Measurements from ENCODE around the gene CSH1.

CSH1 gene

DNA sequence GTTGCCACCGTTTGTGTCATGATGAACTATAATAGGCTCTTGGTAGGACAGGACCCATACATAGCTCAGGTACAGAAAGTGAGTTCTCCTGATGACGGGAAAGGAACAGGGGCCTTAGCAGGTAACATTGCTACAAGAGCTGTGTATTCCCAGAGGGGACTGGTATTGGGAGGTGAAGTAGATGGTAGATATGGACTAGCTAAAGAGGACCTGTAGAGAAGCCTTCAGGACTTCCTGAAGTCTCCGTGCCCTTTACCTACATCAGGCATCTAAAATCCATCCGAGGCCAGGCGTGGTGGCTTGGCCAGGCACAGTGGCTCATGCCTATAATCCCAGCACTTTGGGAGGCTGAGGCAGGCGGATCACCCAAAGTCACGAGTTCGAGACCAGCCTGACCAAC, 41.2 kb downstream of the CSH1 start:
- DNase-seq, result no peak

DNA sequence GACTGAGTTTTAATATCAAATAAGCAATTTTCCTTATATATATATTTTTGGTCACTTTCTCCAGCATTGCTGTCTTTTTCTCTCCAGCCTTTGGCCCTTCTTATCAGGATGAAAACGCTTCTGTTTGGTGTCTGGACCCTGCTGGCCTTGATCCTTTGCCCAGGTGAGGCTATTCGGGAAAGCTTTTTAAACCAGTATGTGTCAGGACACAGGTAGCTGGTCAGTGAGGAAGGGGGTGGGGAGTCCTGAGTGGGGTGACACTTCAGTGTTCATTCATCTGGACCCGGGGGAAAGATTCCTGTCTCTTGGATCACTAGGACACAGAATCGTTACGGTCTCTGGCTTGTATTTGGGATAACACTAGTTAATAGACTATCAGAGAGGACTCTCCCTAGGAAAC, 41.7 kb downstream of the CSH1 start:
- DNase-seq, result no peak

DNA sequence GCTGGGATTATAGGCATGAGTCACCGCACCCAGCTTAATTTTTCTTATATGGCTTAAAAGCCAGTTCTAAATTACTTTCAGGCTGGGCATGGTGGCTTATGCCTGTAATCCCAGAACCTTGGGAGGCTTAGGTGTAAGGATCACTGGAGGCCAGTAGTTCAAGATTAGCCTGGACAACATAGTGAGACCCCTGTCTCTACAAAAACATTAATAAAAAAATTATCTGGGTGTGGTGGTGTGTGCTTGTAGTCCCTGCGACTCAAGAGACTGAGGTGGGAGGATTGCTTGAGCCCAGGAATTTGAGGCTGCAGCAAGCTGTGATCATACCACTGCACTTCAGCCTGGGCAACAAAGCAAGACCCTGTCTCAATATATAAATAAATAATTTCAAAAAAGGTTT, 43.1 kb downstream of the CSH1 start:
- DNase-seq, result no peak

DNA sequence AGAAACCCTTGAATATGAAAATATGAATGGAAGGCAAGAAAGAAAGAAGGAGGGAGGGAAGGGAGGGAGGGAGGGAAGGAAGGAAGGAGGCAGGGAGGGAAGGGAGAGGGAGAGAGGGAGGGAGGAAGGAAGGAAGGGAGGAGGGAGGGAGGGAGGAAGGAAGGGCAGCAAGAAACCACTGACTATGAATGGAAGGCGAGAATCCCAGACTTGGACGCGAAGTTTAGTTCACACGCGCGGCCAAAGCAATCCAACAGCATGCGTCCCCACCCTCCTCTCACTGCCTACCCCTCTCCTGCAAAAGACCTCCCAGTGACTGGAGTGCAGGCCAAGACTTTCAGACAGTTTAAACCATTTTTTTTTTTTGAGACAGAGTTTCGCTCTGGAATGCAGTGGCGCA, 46.0 kb downstream of the CSH1 start:
- DNase-seq, result no peak

DNA sequence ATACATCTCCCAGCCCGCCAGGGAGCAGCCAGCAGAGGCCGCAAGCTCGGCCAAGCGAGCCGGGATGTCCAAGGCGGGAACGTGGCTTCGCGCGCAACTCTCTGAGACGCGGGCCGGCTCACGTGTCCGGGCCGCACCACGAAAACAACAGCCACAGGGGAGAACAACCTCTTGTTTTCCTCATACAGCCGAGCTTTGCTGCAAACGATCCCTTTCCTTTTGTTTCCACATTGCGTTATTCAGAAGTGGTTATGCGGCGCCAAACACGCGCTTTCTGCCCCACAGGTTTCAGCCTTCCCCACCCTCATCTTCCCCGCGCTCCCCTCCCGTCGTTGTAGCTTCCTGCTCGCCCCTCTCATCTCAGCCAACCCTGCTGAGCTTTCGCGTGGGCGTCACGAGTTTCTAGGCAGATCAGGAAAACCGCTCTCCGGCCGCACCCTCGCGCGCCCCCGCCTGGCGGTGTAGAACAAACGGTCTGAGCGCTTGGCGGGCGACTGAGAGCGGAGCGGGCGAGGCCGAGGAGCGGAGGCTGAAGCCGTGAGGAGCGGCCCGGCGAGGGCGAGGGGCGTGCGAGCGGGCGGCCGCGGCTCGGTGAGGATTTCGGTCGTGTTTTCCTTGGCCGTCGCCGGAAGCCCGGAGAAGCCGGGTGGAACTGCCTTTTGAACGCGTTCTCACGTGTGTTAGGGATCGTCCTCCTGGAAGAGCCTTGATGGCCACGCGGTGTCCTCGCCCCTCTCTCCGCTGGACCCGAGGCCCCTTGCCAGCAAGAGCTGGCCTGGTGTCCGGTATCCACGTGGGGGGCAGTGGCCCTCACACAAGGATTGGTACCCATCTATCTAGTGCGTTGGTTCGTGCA, 47.3 kb downstream of the CSH1 start:
- peak; percentile 99 for DNase-seq

DNA sequence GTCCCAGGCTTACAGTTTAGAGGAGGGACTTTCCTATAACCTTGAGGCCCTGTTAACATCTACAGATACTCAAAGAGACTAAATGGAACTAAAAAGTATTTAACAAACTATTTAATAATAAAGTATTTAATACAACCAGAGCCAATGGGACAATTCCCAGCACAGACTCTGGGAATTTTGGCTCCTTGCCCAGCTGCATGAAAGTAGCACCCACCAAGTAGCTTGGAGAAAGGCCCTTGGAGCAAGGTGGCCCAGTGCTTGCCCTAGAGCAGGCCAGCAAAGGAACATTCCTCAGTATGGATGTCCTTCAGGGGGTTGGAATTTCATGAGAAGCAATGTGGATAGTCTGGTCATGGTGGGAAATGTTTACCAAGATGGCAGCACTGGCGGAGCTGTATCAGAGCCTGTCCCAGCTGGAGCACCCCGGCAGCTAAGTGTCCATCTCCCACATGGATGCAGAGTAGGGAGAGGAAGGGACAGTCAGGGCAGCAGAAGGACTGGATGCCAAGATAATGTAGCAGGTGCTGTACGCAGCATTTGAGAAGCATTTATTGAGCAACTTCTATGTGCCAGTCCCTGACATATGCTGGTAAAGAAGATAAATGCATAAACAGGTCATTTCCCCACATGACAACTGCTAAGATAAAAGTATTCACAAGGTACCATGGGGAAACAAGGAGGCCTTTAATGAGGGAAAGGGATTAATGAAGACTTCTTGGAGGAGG, 48.7 kb downstream of the CSH1 start:
- no peak for DNase-seq

DNA sequence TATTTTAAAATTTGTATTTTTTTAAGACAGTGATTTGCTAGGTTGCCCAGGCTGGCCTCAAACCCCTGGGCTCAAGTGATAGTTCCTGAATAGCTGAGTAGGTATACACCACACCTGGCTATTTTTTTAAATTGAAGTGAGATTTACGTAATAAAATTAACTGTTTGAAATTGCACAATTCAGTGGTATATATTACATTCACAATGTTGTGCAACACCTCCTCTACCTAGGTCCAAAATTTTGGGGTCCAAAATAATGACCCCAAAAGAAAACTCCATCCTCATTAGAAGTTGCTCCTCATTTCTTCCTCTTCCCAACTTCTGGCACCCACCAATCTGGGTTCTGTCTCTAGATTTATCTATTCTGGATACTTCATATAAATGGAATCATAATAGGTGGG, 50.9 kb downstream of the CSH1 start:
- no peak for DNase-seq

Measured in activated CD8-positive, alpha-beta memory T cell treated with anti-CD3 and anti-CD28 coated beads for 24 hours (primary cell).